Measurements from ENCODE around the gene DOCK10. TPM values are rescaled to one million over a fixed set of nuclear protein-coding genes. Genes with fewer than 3 reads are reported as not detected.

DOCK10 gene
- total and polyA plus RNA-seq, 2 donors = 16.2 to 66.9 TPM

GRCh38 chr2:224870341-224870740, 171.9 kb downstream of the DOCK10 start:
- H3K4me1 ChIP-seq (ENCODE audit: control insufficient read depth in 2 of 2, insufficient read depth in 2 of 2, low read length in 2 of 2) = no peaks in the 10 kb centered on the region
- peaks cover 14 to 81% of the 10 kb centered on the region in 2 donors for H3K36me3 ChIP-seq (ENCODE audit: control insufficient read depth in 2 of 2, insufficient read depth in 2 of 2, low read length in 1 of 2)
- DNase-seq (ENCODE audit: low read depth in 6 of 9, low spot score in 9 of 9) = no peak
- H3K9me3 ChIP-seq (ENCODE audit: control insufficient read depth in 2 of 2, insufficient read depth in 1 of 2, low read length in 1 of 2) = no peaks in the 10 kb centered on the region
- H3K27me3 ChIP-seq (ENCODE audit: control insufficient read depth in 2 of 2, insufficient read depth in 1 of 2, low read length in 1 of 2) = no peaks in the 10 kb centered on the region
- H3K4me3 ChIP-seq (ENCODE audit: low read length in 2 of 2) = no peak overlapping the region
- no peak overlapping the region for H3K27ac ChIP-seq (ENCODE audit: low read depth in 1 of 2, low read length in 1 of 2)

- Histone ChIP-seq H3K27me3 (ENCODE audit: control insufficient read depth in 2 of 2, insufficient read depth in 1 of 2, low read length in 1 of 2) (no peaks in the 10 kb centered on the region), H3K27ac (ENCODE audit: low read depth in 1 of 2, low read length in 1 of 2) (no peak overlapping the region), H3K36me3 (ENCODE audit: control insufficient read depth in 2 of 2, insufficient read depth in 2 of 2, low read length in 1 of 2) (peaks cover 14 to 85% of the 10 kb centered on the region in 2 donors), H3K4me3 (ENCODE audit: low read length in 2 of 2) (no peak overlapping the region), H3K4me1 (ENCODE audit: control insufficient read depth in 2 of 2, insufficient read depth in 2 of 2, low read length in 2 of 2) (no peaks in the 10 kb centered on the region), H3K9me3 (ENCODE audit: control insufficient read depth in 2 of 2, insufficient read depth in 1 of 2, low read length in 1 of 2) (no peaks in the 10 kb centered on the region)
- WGBS = 97% methylated on average over 3 of the region's 3 CpGs
- DNase-seq (ENCODE audit: low read depth in 6 of 9, low spot score in 9 of 9) = no peak
Observed at GRCh38 chr2:224869601-224870233, 172.6 kb downstream of the DOCK10 start.

DNA sequence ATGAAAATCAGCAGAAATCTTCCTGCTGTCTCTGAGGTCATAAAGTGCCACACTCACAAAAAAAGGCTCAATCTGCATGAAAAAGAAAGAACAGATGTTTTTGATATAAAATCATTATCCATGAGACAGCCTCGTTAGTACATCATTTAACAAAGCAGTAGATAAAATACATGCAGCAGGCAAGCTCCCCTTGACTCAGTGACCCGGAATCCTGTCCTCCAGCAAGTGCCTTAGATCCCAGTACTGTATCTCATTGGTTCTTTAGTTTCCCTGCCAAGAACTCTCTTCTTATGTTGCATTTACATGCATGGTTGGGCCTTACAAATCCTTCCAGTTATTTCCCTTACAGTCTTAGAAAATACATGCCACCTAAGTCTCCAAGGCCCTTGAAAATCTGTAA, 177.3 kb downstream of the DOCK10 start:
- Histone ChIP-seq H3K36me3 (ENCODE audit: control insufficient read depth in 2 of 2, insufficient read depth in 2 of 2, low read length in 1 of 2) (peaks cover 8 to 78% of the 10 kb centered on the region in 2 donors), H3K9me3 (ENCODE audit: control insufficient read depth in 2 of 2, insufficient read depth in 1 of 2, low read length in 1 of 2) (no peaks in the 10 kb centered on the region), H3K4me1 (ENCODE audit: control insufficient read depth in 2 of 2, insufficient read depth in 2 of 2, low read length in 2 of 2) (no peaks in the 10 kb centered on the region), H3K27ac (ENCODE audit: low read depth in 1 of 2, low read length in 1 of 2) (no peak overlapping the region), H3K27me3 (ENCODE audit: control insufficient read depth in 2 of 2, insufficient read depth in 1 of 2, low read length in 1 of 2) (no peaks in the 10 kb centered on the region), H3K4me3 (ENCODE audit: low read length in 2 of 2) (no peak overlapping the region)
- WGBS = 95% methylated on average over 2 of the region's 2 CpGs
- no peak for DNase-seq (ENCODE audit: low read depth in 6 of 9, low spot score in 9 of 9)

GRCh38 chr2:224861266-224861665, 181.0 kb downstream of the DOCK10 start:
- Histone ChIP-seq H3K4me1 (ENCODE audit: control insufficient read depth in 2 of 2, insufficient read depth in 2 of 2, low read length in 2 of 2) (no peaks in the 10 kb centered on the region), H3K36me3 (ENCODE audit: control insufficient read depth in 2 of 2, insufficient read depth in 2 of 2, low read length in 1 of 2) (peaks cover 0 to 81% of the 10 kb centered on the region in 2 donors), H3K9me3 (ENCODE audit: control insufficient read depth in 2 of 2, insufficient read depth in 1 of 2, low read length in 1 of 2) (no peaks in the 10 kb centered on the region), H3K27ac (ENCODE audit: low read depth in 1 of 2, low read length in 1 of 2) (no peak overlapping the region), H3K4me3 (ENCODE audit: low read length in 2 of 2) (no peak overlapping the region), H3K27me3 (ENCODE audit: control insufficient read depth in 2 of 2, insufficient read depth in 1 of 2, low read length in 1 of 2) (no peaks in the 10 kb centered on the region)
- no peak for DNase-seq (ENCODE audit: low read depth in 6 of 9, low spot score in 9 of 9)
- 95% methylated on average over 4 of the region's 4 CpGs for WGBS

GRCh38 chr2:224860786-224861185, 181.5 kb downstream of the DOCK10 start:
- H3K36me3 ChIP-seq (ENCODE audit: control insufficient read depth in 2 of 2, insufficient read depth in 2 of 2, low read length in 1 of 2) = peaks cover 0 to 81% of the 10 kb centered on the region in 2 donors
- H3K4me1 ChIP-seq (ENCODE audit: control insufficient read depth in 2 of 2, insufficient read depth in 2 of 2, low read length in 2 of 2) = no peaks in the 10 kb centered on the region
- H3K9me3 ChIP-seq (ENCODE audit: control insufficient read depth in 2 of 2, insufficient read depth in 1 of 2, low read length in 1 of 2) = no peaks in the 10 kb centered on the region
- H3K4me3 ChIP-seq (ENCODE audit: low read length in 2 of 2) = no peak overlapping the region
- no peak overlapping the region for H3K27ac ChIP-seq (ENCODE audit: low read depth in 1 of 2, low read length in 1 of 2)
- DNase-seq (ENCODE audit: low read depth in 6 of 9, low spot score in 9 of 9) = no peak
- H3K27me3 ChIP-seq (ENCODE audit: control insufficient read depth in 2 of 2, insufficient read depth in 1 of 2, low read length in 1 of 2) = no peaks in the 10 kb centered on the region

DNA sequence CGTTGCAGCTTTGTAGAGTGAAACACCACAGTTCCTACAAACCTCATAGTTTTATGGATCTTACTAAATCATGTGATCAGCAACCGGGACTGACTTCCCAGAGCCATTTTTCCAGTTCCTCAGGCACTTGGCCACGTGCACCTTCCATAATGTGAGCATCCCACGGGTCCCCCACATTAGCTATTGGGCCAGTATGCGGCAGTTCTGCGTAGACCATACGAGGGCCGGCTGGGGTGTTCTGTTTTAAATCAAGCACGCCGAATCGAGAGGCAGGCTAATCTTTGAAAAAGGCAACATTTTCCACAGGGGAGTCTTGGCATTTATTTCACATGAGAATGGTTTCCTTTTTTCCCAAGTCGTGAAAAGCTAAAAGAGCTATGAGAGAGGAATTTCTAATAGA, 190.5 kb downstream of the DOCK10 start:
- DNase-seq (ENCODE audit: low read depth in 6 of 9, low spot score in 9 of 9) = no peak
- WGBS = 97% methylated on average over 12 of the region's 12 CpGs
- no peaks in the 10 kb centered on the region for H3K9me3 ChIP-seq (ENCODE audit: control insufficient read depth in 2 of 2, insufficient read depth in 1 of 2, low read length in 1 of 2)

DNA sequence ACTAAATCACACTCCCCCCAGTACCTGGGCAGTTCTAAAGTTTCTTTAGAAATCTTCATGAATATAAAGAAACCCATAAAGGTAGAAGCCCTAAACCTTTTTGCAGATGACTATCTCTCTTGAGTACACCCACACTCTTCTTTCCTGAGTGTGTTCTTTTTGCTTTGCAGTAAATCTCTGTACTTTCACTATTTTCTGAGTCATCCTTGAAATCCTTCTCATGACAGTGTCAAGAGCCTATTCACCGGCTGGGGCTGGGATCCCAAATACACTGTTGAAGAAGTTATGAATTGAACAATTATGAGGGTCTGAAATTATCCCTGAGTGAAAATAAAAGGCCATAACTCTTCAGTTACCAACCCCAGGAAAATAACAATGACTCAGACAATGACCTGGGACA, 192.2 kb downstream of the DOCK10 start:
- peaks cover 27 to 72% of the 10 kb centered on the region in 2 donors for H3K36me3 ChIP-seq (ENCODE audit: control insufficient read depth in 2 of 2, insufficient read depth in 2 of 2, low read length in 1 of 2)
- H3K27ac ChIP-seq (ENCODE audit: low read depth in 1 of 2, low read length in 1 of 2) = no peak overlapping the region
- DNase-seq (ENCODE audit: low read depth in 6 of 9, low spot score in 9 of 9) = no peak
- H3K4me3 ChIP-seq (ENCODE audit: low read length in 2 of 2) = no peak overlapping the region
- H3K27me3 ChIP-seq (ENCODE audit: control insufficient read depth in 2 of 2, insufficient read depth in 1 of 2, low read length in 1 of 2) = no peaks in the 10 kb centered on the region
- H3K4me1 ChIP-seq (ENCODE audit: control insufficient read depth in 2 of 2, insufficient read depth in 2 of 2, low read length in 2 of 2) = no peaks in the 10 kb centered on the region
- WGBS = 93% methylated on average over 1 of the region's 1 CpG
- no peaks in the 10 kb centered on the region for H3K9me3 ChIP-seq (ENCODE audit: control insufficient read depth in 2 of 2, insufficient read depth in 1 of 2, low read length in 1 of 2)

More for the DNA sequence above, 190.5 kb downstream of the DOCK10 start:
- H3K27ac ChIP-seq (ENCODE audit: low read depth in 1 of 2, low read length in 1 of 2) = no peak overlapping the region
- no peaks in the 10 kb centered on the region for H3K4me1 ChIP-seq (ENCODE audit: control insufficient read depth in 2 of 2, insufficient read depth in 2 of 2, low read length in 2 of 2)
- H3K4me3 ChIP-seq (ENCODE audit: low read length in 2 of 2) = no peak overlapping the region
- H3K36me3 ChIP-seq (ENCODE audit: control insufficient read depth in 2 of 2, insufficient read depth in 2 of 2, low read length in 1 of 2) = peaks cover 27 to 72% of the 10 kb centered on the region in 2 donors
- H3K27me3 ChIP-seq (ENCODE audit: control insufficient read depth in 2 of 2, insufficient read depth in 1 of 2, low read length in 1 of 2) = no peaks in the 10 kb centered on the region

GRCh38 chr2:224849264-224849663, 193.0 kb downstream of the DOCK10 start:
- no peak for DNase-seq (ENCODE audit: low read depth in 6 of 9, low spot score in 9 of 9)
- no peaks in the 10 kb centered on the region for H3K4me1 ChIP-seq (ENCODE audit: control insufficient read depth in 2 of 2, insufficient read depth in 2 of 2, low read length in 2 of 2)
- H3K9me3 ChIP-seq (ENCODE audit: control insufficient read depth in 2 of 2, insufficient read depth in 1 of 2, low read length in 1 of 2) = no peaks in the 10 kb centered on the region
- no peaks in the 10 kb centered on the region for H3K27me3 ChIP-seq (ENCODE audit: control insufficient read depth in 2 of 2, insufficient read depth in 1 of 2, low read length in 1 of 2)
- 96% methylated on average over 6 of the region's 6 CpGs for WGBS
- peaks cover 27 to 76% of the 10 kb centered on the region in 2 donors for H3K36me3 ChIP-seq (ENCODE audit: control insufficient read depth in 2 of 2, insufficient read depth in 2 of 2, low read length in 1 of 2)
- H3K4me3 ChIP-seq (ENCODE audit: low read length in 2 of 2) = no peak overlapping the region
- no peak overlapping the region for H3K27ac ChIP-seq (ENCODE audit: low read depth in 1 of 2, low read length in 1 of 2)

DNA sequence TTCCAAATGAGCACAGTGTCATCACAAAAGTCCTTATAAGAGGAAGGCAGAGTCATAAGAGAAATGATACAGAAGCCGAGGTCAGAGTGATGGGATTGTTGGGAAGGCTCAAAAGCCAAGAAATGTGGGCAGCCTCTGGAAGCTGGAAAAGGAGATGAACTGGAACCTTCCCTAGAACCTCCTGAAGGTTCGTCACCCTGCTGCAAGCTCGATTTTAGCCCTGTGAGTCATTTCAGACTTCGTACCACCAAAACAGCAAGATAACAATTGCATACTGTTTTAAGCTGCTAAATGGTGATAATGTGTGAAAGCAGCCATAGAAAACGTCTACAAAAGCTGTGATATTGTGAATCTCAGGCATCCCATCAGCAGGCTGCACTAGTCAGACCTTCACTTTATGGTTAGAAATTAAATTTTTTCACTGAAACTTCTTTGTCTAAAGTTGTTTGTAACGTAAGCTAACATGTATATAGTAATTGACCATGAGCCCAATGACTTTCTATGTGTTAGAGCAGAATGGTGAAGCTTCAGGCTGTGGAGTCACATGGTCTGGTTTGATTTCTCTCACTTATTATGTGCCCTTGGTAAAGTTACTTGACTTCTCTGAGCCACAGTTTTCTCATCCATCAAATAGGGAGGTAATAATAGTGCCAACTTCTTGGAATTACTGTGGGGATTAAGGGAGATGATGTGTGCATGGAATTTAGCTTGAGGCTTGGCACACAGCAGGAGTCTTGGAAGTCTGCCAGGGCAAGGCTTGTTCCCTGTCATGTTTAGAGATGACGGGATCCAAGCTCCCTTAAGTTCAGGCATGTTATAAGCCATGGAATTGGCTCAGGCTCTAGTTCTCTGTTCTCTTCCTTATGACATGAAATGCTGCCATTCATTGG, 194.1 kb downstream of the DOCK10 start:
- no peak overlapping the region for H3K27ac ChIP-seq (ENCODE audit: low read depth in 1 of 2, low read length in 1 of 2)
- H3K27me3 ChIP-seq (ENCODE audit: control insufficient read depth in 2 of 2, insufficient read depth in 1 of 2, low read length in 1 of 2) = no peaks in the 10 kb centered on the region
- H3K4me3 ChIP-seq (ENCODE audit: low read length in 2 of 2) = no peak overlapping the region
- no peaks in the 10 kb centered on the region for H3K4me1 ChIP-seq (ENCODE audit: control insufficient read depth in 2 of 2, insufficient read depth in 2 of 2, low read length in 2 of 2)
- H3K36me3 ChIP-seq (ENCODE audit: control insufficient read depth in 2 of 2, insufficient read depth in 2 of 2, low read length in 1 of 2) = peaks cover 28 to 85% of the 10 kb centered on the region in 2 donors
- whole genome bisulfite sequencing = 95% methylated on average over 7 of the region's 7 CpGs
- peak in 1 of 9 donors; percentile 7 for DNase-seq (ENCODE audit: low read depth in 6 of 9, low spot score in 9 of 9)
- no peaks in the 10 kb centered on the region for H3K9me3 ChIP-seq (ENCODE audit: control insufficient read depth in 2 of 2, insufficient read depth in 1 of 2, low read length in 1 of 2)

Data from thymus (tissue), 11 donors.